SW480 (cell line): ENCODE results near the gene MTRF1.
"Not testable (repeated sequence)": the region's sequence is repeated elsewhere in the genome, so short reads cannot be mapped to it uniquely, and the experiment has no call there.

Experiments
- DNase-seq: peaks from one replicate; pipeline ENCODE4 v3.0.0-alpha.2; 2016; ENCODE audit warnings: low spot score

MTRF1 gene

GRCh38 chr13:41282129-41282571 is 18.8 kb upstream of the MTRF1 start:
- no peak for DNase-seq

GRCh38 chr13:41279156-41279555 is 15.8 kb upstream of the MTRF1 start:
- not testable (repeated sequence) for DNase-seq

GRCh38 chr13:41276824-41277223 is 13.4 kb upstream of the MTRF1 start:
- DNase-seq = no peak

- DNase-seq = no peak
These were observed 11.5 kb upstream of the MTRF1 start for GRCh38 chr13:41274881-41275280.

- DNase-seq = no peak
These were observed 10.6 kb upstream of the MTRF1 start for GRCh38 chr13:41273831-41274441.

GRCh38 chr13:41271456-41272285 is 8.3 kb upstream of the MTRF1 start:
- no peak for DNase-seq

- DNase-seq = no peak
These were observed 5.4 kb upstream of the MTRF1 start for GRCh38 chr13:41268764-41269163.

- DNase-seq = no peak
These were observed 3.7 kb upstream of the MTRF1 start for GRCh38 chr13:41267106-41267505.

GRCh38 chr13:41259875-41260501 is 3.4 kb downstream of the MTRF1 start:
- DNase-seq = no peak

- DNase-seq = no peak
These were observed 5.8 kb downstream of the MTRF1 start for GRCh38 chr13:41257535-41257934.

GRCh38 chr13:41254902-41255301 is 8.5 kb downstream of the MTRF1 start:
- no peak for DNase-seq

- no peak for DNase-seq
These were observed 12.4 kb downstream of the MTRF1 start for GRCh38 chr13:41250993-41251392.

- DNase-seq = no peak
These were observed 16.3 kb downstream of the MTRF1 start for GRCh38 chr13:41246969-41247680.

GRCh38 chr13:41244556-41244955 is 18.8 kb downstream of the MTRF1 start:
- DNase-seq = no peak

- no peak for DNase-seq
These were observed 21.8 kb downstream of the MTRF1 start for GRCh38 chr13:41241626-41242025.

GRCh38 chr13:41236369-41236768 is 27.0 kb downstream of the MTRF1 start:
- no peak for DNase-seq

- no peak for DNase-seq
These were observed 30.5 kb downstream of the MTRF1 start for GRCh38 chr13:41232578-41233480.

- no peak for DNase-seq
These were observed 31.6 kb downstream of the MTRF1 start for GRCh38 chr13:41231786-41232185.

GRCh38 chr13:41231025-41231677 is 32.2 kb downstream of the MTRF1 start:
- no peak for DNase-seq

GRCh38 chr13:41229356-41229755 is 34.0 kb downstream of the MTRF1 start:
- DNase-seq = no peak
